ENCODE results near the gene VWA5A. TPM values are rescaled to one million over a fixed set of nuclear protein-coding genes. Genes with fewer than 3 reads are reported as not detected.

Gene VWA5A
- total RNA-seq, 1 donor from 2014 or later, result 8.7 TPM

DNA sequence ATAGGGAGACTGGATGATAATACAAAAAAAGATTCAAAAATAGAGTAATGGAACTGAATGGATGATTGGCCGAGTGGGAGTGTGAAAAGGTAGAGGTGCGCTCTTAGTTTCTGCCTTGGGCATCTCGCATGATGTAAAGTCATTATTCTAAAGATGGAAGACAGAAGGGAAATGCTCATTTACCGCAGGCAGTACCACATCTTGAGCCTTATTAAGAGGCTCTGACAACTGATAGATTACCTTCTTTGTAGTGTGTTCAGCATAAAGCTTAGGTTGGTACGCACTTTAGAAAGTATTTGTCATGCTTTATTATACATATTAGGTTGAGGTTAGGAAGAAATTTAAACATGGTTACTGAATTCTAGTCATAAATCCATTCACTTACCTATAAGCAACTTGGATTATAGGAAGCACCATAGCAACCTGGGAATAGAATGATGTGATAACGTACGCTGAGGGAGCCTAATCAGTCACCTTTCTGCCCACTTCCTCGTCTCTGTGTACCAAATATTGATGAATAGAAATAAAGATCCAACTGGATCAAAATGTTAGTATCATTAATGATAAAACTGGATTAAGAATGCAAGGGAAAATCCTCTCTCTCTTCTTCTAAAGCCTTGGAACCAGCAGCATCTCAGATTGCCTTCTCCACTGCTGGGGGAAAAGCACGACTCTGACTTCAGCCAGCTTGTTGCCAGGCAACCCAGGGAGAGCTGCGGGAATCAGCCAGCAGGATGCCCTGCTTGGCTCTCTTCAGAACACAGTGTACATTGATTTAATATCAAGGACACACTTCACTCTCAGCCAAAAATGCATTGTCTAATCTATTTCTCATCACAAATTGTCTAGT is 29.0 kb upstream of the VWA5A start:
- Mint-ChIP-seq H3K36me3 (ENCODE audit: low read depth, unreplicated experiment) (no peaks in the 10 kb centered on the region), H3K4me3 (ENCODE audit: unreplicated experiment) (no peak overlapping the region), H3K9me3 (ENCODE audit: unreplicated experiment) (no peaks in the 10 kb centered on the region), H3K27me3 (ENCODE audit: low read depth, unreplicated experiment) (peaks cover 6% of the 10 kb centered on the region), H3K4me1 (ENCODE audit: low read depth, unreplicated experiment) (peaks cover 1% of the 10 kb centered on the region), H3K27ac (ENCODE audit: unreplicated experiment) (no peak overlapping the region)
- Histone ChIP-seq H3K79me2 (ENCODE audit: insufficient read depth, low read length) (no peaks in the 10 kb centered on the region), H3K4me1 (ENCODE audit: insufficient read depth, low read length) (no peaks in the 10 kb centered on the region), H3K4me2 (ENCODE audit: low read length) (no peak overlapping the region), H3K27ac (ENCODE audit: low read depth, low read length) (no peak overlapping the region), H4K20me1 (ENCODE audit: insufficient read depth, low read length) (no peaks in the 10 kb centered on the region), H2AFZ (ENCODE audit: low read depth, low read length) (no peak overlapping the region), H3K36me3 (ENCODE audit: insufficient read depth, low read length) (no peaks in the 10 kb centered on the region), H3K9ac (ENCODE audit: low read length) (no peak overlapping the region), H3K4me3 (ENCODE audit: insufficient read depth, low read depth, low read length) (no peak overlapping the region), H3K9me3 (ENCODE audit: insufficient read depth, low read depth, low read length) (no peaks in the 10 kb centered on the region), H3K27me3 (ENCODE audit: insufficient read depth, low read length) (peaks cover 2% of the 10 kb centered on the region)
- FAIRE-seq (no peak), DNase-seq (ENCODE audit: low read depth) (peak; percentile 23)
- TF ChIP-seq EZH2 (IDR thresholded peaks at IDR 0.05; ENCODE audit: insufficient read depth, low read length) (no peak), CTCF (IDR thresholded peaks at IDR 0.05; ENCODE audit: insufficient read depth, low read depth, low read length) (no peak)

DNA sequence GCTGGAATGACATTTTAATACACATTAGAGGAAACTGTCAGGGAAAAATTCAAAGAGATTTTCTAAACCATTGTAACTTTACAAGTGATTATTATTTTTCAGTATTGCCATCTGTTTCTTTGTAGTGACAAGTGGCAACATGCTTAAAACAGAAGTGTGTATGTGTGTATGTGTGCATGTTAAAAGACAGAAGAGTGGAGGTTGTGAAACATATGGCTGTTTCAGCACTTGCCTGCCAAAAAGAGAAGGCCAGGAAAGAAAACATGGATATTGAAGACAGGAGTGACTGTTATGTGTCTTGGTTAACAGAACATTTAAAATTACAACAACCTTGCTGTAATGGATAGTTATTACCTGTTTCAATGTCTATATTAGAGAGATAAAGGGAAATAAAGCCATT is 24.3 kb upstream of the VWA5A start:
- H3K79me2 ChIP-seq (ENCODE audit: insufficient read depth, low read length), result no peaks in the 10 kb centered on the region
- Mint-ChIP-seq H3K4me3 (ENCODE audit: unreplicated experiment) (no peak overlapping the region), H3K9me3 (ENCODE audit: unreplicated experiment) (no peaks in the 10 kb centered on the region), H3K27me3 (ENCODE audit: low read depth, unreplicated experiment) (peaks cover 4% of the 10 kb centered on the region), H3K4me1 (ENCODE audit: low read depth, unreplicated experiment) (no peaks in the 10 kb centered on the region), H3K36me3 (ENCODE audit: low read depth, unreplicated experiment) (no peaks in the 10 kb centered on the region), H3K27ac (ENCODE audit: unreplicated experiment) (no peak overlapping the region)
- H3K9me3 ChIP-seq (ENCODE audit: insufficient read depth, low read depth, low read length), result no peaks in the 10 kb centered on the region
- H3K4me2 ChIP-seq (ENCODE audit: low read length), result no peak overlapping the region
- H3K36me3 ChIP-seq (ENCODE audit: insufficient read depth, low read length), result no peaks in the 10 kb centered on the region
- TF ChIP-seq EZH2 (IDR thresholded peaks at IDR 0.05; ENCODE audit: insufficient read depth, low read length) (no peak), CTCF (IDR thresholded peaks at IDR 0.05; ENCODE audit: insufficient read depth, low read depth, low read length) (no peak)
- H2AFZ ChIP-seq (ENCODE audit: low read depth, low read length), result no peak overlapping the region
- no peaks in the 10 kb centered on the region for H4K20me1 ChIP-seq (ENCODE audit: insufficient read depth, low read length)
- H3K27me3 ChIP-seq (ENCODE audit: insufficient read depth, low read length), result no peaks in the 10 kb centered on the region
- no peak overlapping the region for H3K27ac ChIP-seq (ENCODE audit: low read depth, low read length)
- H3K4me3 ChIP-seq (ENCODE audit: insufficient read depth, low read depth, low read length), result no peak overlapping the region
- no peak overlapping the region for H3K9ac ChIP-seq (ENCODE audit: low read length)
- H3K4me1 ChIP-seq (ENCODE audit: insufficient read depth, low read length), result no peaks in the 10 kb centered on the region
- no peak for FAIRE-seq
- DNase-seq (ENCODE audit: low read depth), result no peak

GRCh38 chr11:124093330-124093729 is 21.9 kb upstream of the VWA5A start:
- Histone ChIP-seq H3K27ac (ENCODE audit: low read depth, low read length) (no peak overlapping the region), H3K4me3 (ENCODE audit: insufficient read depth, low read depth, low read length) (no peak overlapping the region), H3K9me3 (ENCODE audit: insufficient read depth, low read depth, low read length) (no peaks in the 10 kb centered on the region), H3K9ac (ENCODE audit: low read length) (no peak overlapping the region), H3K36me3 (ENCODE audit: insufficient read depth, low read length) (no peaks in the 10 kb centered on the region), H2AFZ (ENCODE audit: low read depth, low read length) (no peak overlapping the region), H3K4me2 (ENCODE audit: low read length) (no peak overlapping the region), H4K20me1 (ENCODE audit: insufficient read depth, low read length) (no peaks in the 10 kb centered on the region), H3K4me1 (ENCODE audit: insufficient read depth, low read length) (no peaks in the 10 kb centered on the region), H3K27me3 (ENCODE audit: insufficient read depth, low read length) (no peaks in the 10 kb centered on the region), H3K79me2 (ENCODE audit: insufficient read depth, low read length) (no peaks in the 10 kb centered on the region)
- Mint-ChIP-seq H3K27ac (ENCODE audit: unreplicated experiment) (no peak overlapping the region), H3K36me3 (ENCODE audit: low read depth, unreplicated experiment) (no peaks in the 10 kb centered on the region), H3K27me3 (ENCODE audit: low read depth, unreplicated experiment) (no peaks in the 10 kb centered on the region), H3K9me3 (ENCODE audit: unreplicated experiment) (no peaks in the 10 kb centered on the region), H3K4me1 (ENCODE audit: low read depth, unreplicated experiment) (no peaks in the 10 kb centered on the region), H3K4me3 (ENCODE audit: unreplicated experiment) (no peak overlapping the region)
- TF ChIP-seq CTCF (IDR thresholded peaks at IDR 0.05; ENCODE audit: insufficient read depth, low read depth, low read length), result no peak
- FAIRE-seq (no peak), DNase-seq (ENCODE audit: low read depth) (no peak)

All from astrocyte (in vitro differentiated cells and primary cell).